ENCODE results near the gene NYAP2.

DNA sequence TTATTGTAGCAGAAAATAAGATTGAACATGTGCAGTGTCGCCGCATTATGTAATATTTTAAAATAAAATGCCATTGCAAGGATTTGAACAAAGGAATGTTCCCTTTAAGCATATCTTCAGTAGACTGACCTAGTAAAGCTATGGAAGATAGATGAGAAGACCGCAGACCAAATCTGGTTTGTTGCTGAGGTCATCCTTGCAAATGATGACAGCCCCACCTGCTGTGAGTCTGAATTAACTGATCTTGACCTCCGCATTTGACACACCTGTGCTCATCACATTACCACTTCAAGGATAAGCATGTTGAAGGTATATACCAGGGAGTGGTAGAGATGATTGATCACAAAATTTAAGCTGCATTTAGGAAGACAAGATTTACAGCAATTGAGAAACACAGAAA, 96.2 kb downstream of the NYAP2 start:
- TF ChIP-seq POLR2A (IDR thresholded peaks at IDR 0.05) (no peak), POLR2AphosphoS5 (IDR thresholded peaks at IDR 0.05) (no peak)
- TF ChIP-seq, protein P1, sequence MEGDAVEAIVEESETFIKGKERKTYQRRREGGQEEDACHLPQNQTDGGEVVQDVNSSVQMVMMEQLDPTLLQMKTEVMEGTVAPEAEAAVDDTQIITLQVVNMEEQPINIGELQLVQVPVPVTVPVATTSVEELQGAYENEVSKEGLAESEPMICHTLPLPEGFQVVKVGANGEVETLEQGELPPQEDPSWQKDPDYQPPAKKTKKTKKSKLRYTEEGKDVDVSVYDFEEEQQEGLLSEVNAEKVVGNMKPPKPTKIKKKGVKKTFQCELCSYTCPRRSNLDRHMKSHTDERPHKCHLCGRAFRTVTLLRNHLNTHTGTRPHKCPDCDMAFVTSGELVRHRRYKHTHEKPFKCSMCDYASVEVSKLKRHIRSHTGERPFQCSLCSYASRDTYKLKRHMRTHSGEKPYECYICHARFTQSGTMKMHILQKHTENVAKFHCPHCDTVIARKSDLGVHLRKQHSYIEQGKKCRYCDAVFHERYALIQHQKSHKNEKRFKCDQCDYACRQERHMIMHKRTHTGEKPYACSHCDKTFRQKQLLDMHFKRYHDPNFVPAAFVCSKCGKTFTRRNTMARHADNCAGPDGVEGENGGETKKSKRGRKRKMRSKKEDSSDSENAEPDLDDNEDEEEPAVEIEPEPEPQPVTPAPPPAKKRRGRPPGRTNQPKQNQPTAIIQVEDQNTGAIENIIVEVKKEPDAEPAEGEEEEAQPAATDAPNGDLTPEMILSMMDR (IDR thresholded peaks at IDR 0.05): no peak

Measured in gastroesophageal sphincter (tissue), 3 donors.